ENCODE measurements around the gene LPIN1.
"Not testable (repeated sequence)": the region's sequence is repeated elsewhere in the genome, so short reads cannot be mapped to it uniquely, and the experiment has no call there.

LPIN1 gene

GRCh38 chr2:11810237-11810977, 64.0 kb downstream of the LPIN1 start:
- Histone ChIP-seq H3K27me3 (no peaks in the 10 kb centered on the region), H3K27ac (no peak overlapping the region), H3K4me1 (peaks cover 0 to 7% (median 0%) of the 10 kb centered on the region in 4 donors), H3K9me3 (no peaks in the 10 kb centered on the region), H3K4me3 (no peak overlapping the region), H3K36me3 (peaks cover 29 to 76% (median 34%) of the 10 kb centered on the region in 3 donors)
- intact Hi-C loops (cut with DNase I; ENCODE audit: low total_unique reads) = no loop called here
- TF ChIP-seq CTCF (IDR thresholded peaks at IDR 0.05) = no peak
- DNase-seq = no peak

DNA sequence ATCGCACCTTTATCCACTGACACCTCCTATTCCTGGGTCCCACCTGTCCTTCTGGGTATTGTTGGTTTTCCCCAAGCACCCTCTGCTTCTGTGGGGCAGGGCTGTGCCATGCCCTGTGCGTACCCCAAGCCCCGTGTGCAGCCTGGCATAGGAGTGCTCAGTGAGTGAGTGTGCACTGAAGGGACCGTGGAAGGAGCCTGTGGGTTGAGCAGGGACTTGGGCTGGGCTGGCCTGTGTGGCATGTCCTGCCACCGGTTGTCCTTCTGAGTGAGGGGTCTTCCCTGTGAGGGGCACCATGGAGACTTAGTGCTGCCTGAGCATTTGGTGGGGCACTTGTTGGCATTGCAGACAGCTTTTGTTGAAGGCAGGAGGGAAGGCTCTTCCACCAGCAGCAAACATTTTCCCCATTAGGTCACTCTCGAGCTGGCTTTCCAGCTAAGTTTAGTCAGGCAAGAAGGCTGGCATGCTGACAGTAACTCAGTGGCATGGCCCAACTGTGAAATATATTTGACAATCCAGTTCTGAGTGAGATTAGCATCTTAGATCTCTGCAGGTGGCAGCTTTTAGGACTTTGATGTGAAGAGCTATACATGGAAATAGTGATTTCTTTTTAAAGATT, 64.7 kb downstream of the LPIN1 start:
- H3K27ac ChIP-seq = no peak overlapping the region
- peaks cover 0 to 7% (median 0%) of the 10 kb centered on the region in 4 donors for H3K4me1 ChIP-seq
- no peak for DNase-seq
- peaks cover 29 to 76% (median 34%) of the 10 kb centered on the region in 3 donors for H3K36me3 ChIP-seq
- intact Hi-C loops (cut with DNase I; ENCODE audit: low total_unique reads) = no loop called here
- no peaks in the 10 kb centered on the region for H3K27me3 ChIP-seq
- H3K9me3 ChIP-seq = no peaks in the 10 kb centered on the region
- no peak for TF ChIP-seq CTCF (IDR thresholded peaks at IDR 0.05)
- H3K4me3 ChIP-seq = no peak overlapping the region

- Histone ChIP-seq H3K9me3 (no peaks in the 10 kb centered on the region), H3K4me3 (no peak overlapping the region), H3K27ac (no peak overlapping the region), H3K4me1 (peaks cover 0 to 7% (median 0%) of the 10 kb centered on the region in 4 donors), H3K27me3 (no peaks in the 10 kb centered on the region), H3K36me3 (peaks cover 31 to 76% (median 36%) of the 10 kb centered on the region in 3 donors)
- TF ChIP-seq CTCF (IDR thresholded peaks at IDR 0.05) = no peak
- intact Hi-C loops (cut with DNase I; ENCODE audit: low total_unique reads) = no loop called here
- DNase-seq = no peak
Observed at GRCh38 chr2:11812466-11813248, 66.2 kb downstream of the LPIN1 start.

DNA sequence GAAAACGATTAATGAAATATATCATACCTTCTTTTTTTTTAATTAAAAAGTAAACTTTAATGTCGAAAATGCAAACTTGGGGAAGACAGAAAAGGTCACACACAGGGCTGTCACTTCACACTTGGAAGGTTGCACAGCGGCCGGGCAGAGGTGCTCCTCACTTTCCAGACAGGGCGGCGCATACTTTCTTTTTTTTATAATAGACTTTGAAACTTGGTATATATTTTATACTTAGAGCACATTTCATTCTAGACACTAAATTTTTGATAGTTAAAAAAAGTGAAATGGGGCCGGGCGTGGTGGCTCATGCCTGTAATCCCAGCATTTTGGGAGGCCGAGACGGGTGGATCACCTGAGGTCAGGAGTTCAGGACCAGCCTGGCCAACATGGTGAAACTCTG, 66.9 kb downstream of the LPIN1 start:
- intact Hi-C loops (cut with DNase I; ENCODE audit: low total_unique reads); DNase-seq; H3K4me1 ChIP-seq; H3K9me3 ChIP-seq; H3K27me3 ChIP-seq; H3K27ac ChIP-seq; H3K4me3 ChIP-seq: not testable (repeated sequence)
- peaks cover 27 to 70% (median 32%) of the 10 kb centered on the region in 3 donors for H3K36me3 ChIP-seq

DNA sequence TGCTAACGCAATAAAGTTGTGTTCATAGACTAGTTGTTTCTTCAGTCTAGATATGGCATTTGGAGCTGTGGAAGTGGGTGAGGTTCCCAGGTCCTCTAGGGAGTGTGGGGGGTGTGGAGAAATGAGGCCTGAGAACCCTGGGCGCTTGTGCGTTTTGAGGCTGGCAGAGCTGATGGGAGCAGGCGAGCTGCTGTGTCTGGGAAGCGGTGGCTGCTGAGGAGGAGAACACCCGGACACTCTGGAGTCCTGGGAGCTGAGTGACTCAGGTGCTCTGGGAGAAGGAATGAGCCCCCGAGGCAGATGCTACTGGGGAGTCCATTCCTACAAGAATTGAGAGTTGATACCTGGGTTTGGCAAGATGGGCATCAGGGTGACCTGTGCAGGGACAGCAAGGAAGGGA, 67.5 kb downstream of the LPIN1 start:
- no peak for TF ChIP-seq CTCF (IDR thresholded peaks at IDR 0.05)
- Histone ChIP-seq H3K4me3 (no peak overlapping the region), H3K9me3 (no peaks in the 10 kb centered on the region), H3K4me1 (peaks cover 0 to 7% (median 0%) of the 10 kb centered on the region in 4 donors), H3K27me3 (no peaks in the 10 kb centered on the region), H3K27ac (no peak overlapping the region), H3K36me3 (peaks cover 27 to 71% (median 32%) of the 10 kb centered on the region in 3 donors)
- intact Hi-C loops (cut with DNase I; ENCODE audit: low total_unique reads) = no loop called here
- no peak for DNase-seq

Data from tibial artery (tissue), 4 donors.